Measurements from ENCODE around the gene PCDH9. TPM values are rescaled to one million over a fixed set of nuclear protein-coding genes. Genes with fewer than 3 reads are reported as not detected.

Gene PCDH9
- total and polyA plus RNA-seq, 2 of the 4 experiments (the other 2 are of a cell fraction), result 2.2 to 10.2 TPM

DNA sequence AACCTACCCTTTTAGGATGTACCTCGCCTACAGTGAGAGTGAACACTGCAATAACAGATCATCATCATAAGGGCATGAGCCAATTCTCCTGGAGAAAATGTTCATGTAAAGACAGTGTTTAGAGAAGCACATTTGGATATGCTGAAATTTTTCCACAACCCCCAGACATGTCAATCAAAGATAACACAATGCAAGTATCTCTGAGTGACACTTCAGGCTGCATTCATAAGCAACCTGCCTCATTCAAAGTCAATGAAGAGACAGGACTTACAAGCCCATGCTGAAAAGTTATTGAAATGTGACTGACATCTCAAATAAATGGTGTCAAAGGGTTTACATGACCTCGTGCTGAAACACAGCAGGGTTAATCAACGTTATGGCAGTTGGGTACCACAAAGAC is 102.0 kb downstream of the PCDH9 start:
- Histone ChIP-seq H3K9ac (ENCODE audit: low read depth, low read length) (no peak overlapping the region), H3K18ac (ENCODE audit: low read depth, low read length) (no peak overlapping the region), H3K27ac (ENCODE audit: insufficient read depth, low read length) (no peak overlapping the region), H3K9me3 (ENCODE audit: control insufficient read depth, insufficient read depth, low read length) (no peaks in the 10 kb centered on the region), H2BK5ac (ENCODE audit: low read depth, low read length, poor library complexity, severe bottlenecking) (no peak overlapping the region), H3K4me1 (ENCODE audit: control insufficient read depth, insufficient read depth, low read length) (no peaks in the 10 kb centered on the region; the same call in 1 of the 2 replicates), H3K27me3 (ENCODE audit: control insufficient read depth, insufficient read depth, low read length) (no peaks in the 10 kb centered on the region), H3K36me3 (ENCODE audit: control insufficient read depth, insufficient read depth, low read length) (no peaks in the 10 kb centered on the region), H3K23ac (ENCODE audit: low read depth, low read length) (no peak overlapping the region; the same call in 1 of the 2 replicates), H2BK20ac (ENCODE audit: low read depth, low read length) (no peak overlapping the region), H3K4ac (ENCODE audit: low read depth, low read length) (no peak overlapping the region), H3K4me3 (ENCODE audit: insufficient read depth, low read depth, low read length) (no peak overlapping the region), H2AFZ (replicated peaks; ENCODE audit: low read length, poor library complexity) (no peak overlapping the region), H2AK5ac (ENCODE audit: low read depth, low read length) (no peak overlapping the region), H3K14ac (replicated peaks; ENCODE audit: low read depth, low read length) (no peak overlapping the region), H4K20me1 (ENCODE audit: insufficient read depth, low read length) (no peaks in the 10 kb centered on the region), H3K56ac (ENCODE audit: extremely low read depth, insufficient read depth, low read length) (no peak overlapping the region), H3K4me2 (ENCODE audit: low read depth, low read length) (no peak overlapping the region), H4K8ac (ENCODE audit: low read depth in 2 of 2, low read length in 2 of 2) (no peak overlapping the region), H3K9me1 (ENCODE audit: insufficient read depth, low read length) (no peaks in the 10 kb centered on the region), H4K91ac (ENCODE audit: insufficient read depth, low read depth, low read length) (no peak overlapping the region), H2AK9ac (replicated peaks; ENCODE audit: low read depth, low read length, poor library complexity) (no peak overlapping the region), H4K5ac (ENCODE audit: low read depth, low read length) (no peak overlapping the region), H3K79me1 (ENCODE audit: low read depth in 1 of 2, low read length in 2 of 2) (no peaks in the 10 kb centered on the region), H2BK15ac (ENCODE audit: low read depth, low read length) (no peak overlapping the region), H2BK120ac (ENCODE audit: low read depth, low read length) (no peak overlapping the region)
- no TSS peak for BruUV-seq (replicated peaks)
- WGBS, 2 experiments (ENCODE audit: extremely low coverage in 2 of 2, insufficient read length in 1 of 2), result no CpG with 5 or more reads among the region's 3 CpGs
- ATAC-seq (ENCODE audit: low read depth) (no peak), DNase-seq (no peak)
- ChIA-PET POLR2A (ENCODE audit: unreplicated experiment) (no interaction called here), CTCF (no interaction called here)
- TF ChIP-seq SMC3 (IDR thresholded peaks at IDR 0.05; ENCODE audit: low read depth, low read length) (no peak), RAD21 (IDR thresholded peaks at IDR 0.05; ENCODE audit: low read length) (no peak), MXI1 (IDR thresholded peaks at IDR 0.05; ENCODE audit: borderline replicate concordance, low read depth, low read length) (no peak), RFX5 (IDR thresholded peaks at IDR 0.05; ENCODE audit: low read depth, low read length) (no peak), MAZ (IDR thresholded peaks at IDR 0.05; ENCODE audit: borderline replicate concordance, low read depth, low read length) (no peak), MAFK (IDR thresholded peaks at IDR 0.05; ENCODE audit: low read depth, low read length) (no peak), USF2 (IDR thresholded peaks at IDR 0.05; ENCODE audit: low read depth, low read length) (no peak), CHD1 (IDR thresholded peaks at IDR 0.05; ENCODE audit: low read depth, low read length) (no peak), NFE2L2 (IDR thresholded peaks at IDR 0.05; ENCODE audit: low read depth, low read length) (no peak), RCOR1 (IDR thresholded peaks at IDR 0.05; ENCODE audit: insufficient replicate concordance, low read length) (no peak), FOS (IDR thresholded peaks at IDR 0.05; ENCODE audit: low read depth, low read length) (no peak)
- dilution Hi-C loops (cut with HindIII; ENCODE audit: low sequenced_read_pairs, unreplicated experiment), result no loop called here
- in situ Hi-C loops (cut with MboI; ENCODE audit: low sequenced_read_pairs), result no loop called here
- intact Hi-C loops (cut with micrococcal nuclease), result no loop called here

All from IMR-90 (cell line).